RWPE1 (cell line): Measurements from ENCODE around the gene PDE7B.

Source experiments
- CTCF ChIA-PET: fragments of 350-600 bp; sonication (Branson Sonifier 250); formaldehyde crosslinking; extraction: SDS; loops from one replicate; lab custom pipeline; 2021; lab: Yijun Ruan, JAX
- POLR2A ChIA-PET: fragments of 400-600 bp; formaldehyde crosslinking; extraction: SDS; loops from one replicate; lab custom pipeline; 2020; ENCODE audit warnings: antibody characterized with exemption; ENCODE audit not compliant: low non-redundant PET; lab: Yijun Ruan, JAX
- DNase-seq: peaks from one replicate; pipeline ENCODE4 v3.0.0; 2012; ENCODE audit warnings: low spot score
- H3K27ac ChIP-seq: fragments of 450-650 bp; 2 replicates; pipeline ENCODE4 v1.5.1; 2017
- CTCF ChIP-seq: fragments of 450-650 bp; conservative IDR thresholded peaks from 2 replicates; pipeline ENCODE4 v1.5.1; 2017; ENCODE audit warnings: low read depth, mild to moderate bottlenecking

Gene PDE7B

GRCh38 chr6:136061701-136062100 lies 210.2 kb downstream of the PDE7B start:
- ChIA-PET POLR2A (no interaction called here), CTCF (no interaction called here)
- DNase-seq: no peak
- H3K27ac ChIP-seq: no peak overlapping the region
- no peak for TF ChIP-seq CTCF

GRCh38 chr6:136063096-136063495 lies 211.6 kb downstream of the PDE7B start:
- DNase-seq: no peak
- CTCF ChIA-PET: no interaction called here
- no peak overlapping the region for H3K27ac ChIP-seq
- POLR2A ChIA-PET: no interaction called here
- TF ChIP-seq CTCF: no peak

GRCh38 chr6:136066005-136066404 lies 214.5 kb downstream of the PDE7B start:
- TF ChIP-seq CTCF: no peak
- DNase-seq: peak; percentile 45
- ChIA-PET POLR2A (no interaction called here), CTCF (no interaction called here)
- no peak overlapping the region for H3K27ac ChIP-seq

GRCh38 chr6:136067731-136068341 lies 216.3 kb downstream of the PDE7B start:
- peak overlapping the region; percentile 49; the same call in 1 of the 2 replicates for H3K27ac ChIP-seq
- peak; percentile 72 for DNase-seq
- CTCF ChIA-PET: no interaction called here
- TF ChIP-seq CTCF: no peak
- POLR2A ChIA-PET: no interaction called here

GRCh38 chr6:136069119-136069518 lies 217.6 kb downstream of the PDE7B start:
- peak; percentile 49 for DNase-seq
- no peak overlapping the region for H3K27ac ChIP-seq
- ChIA-PET POLR2A (no interaction called here), CTCF (no interaction called here)
- no peak for TF ChIP-seq CTCF

GRCh38 chr6:136070815-136071214 lies 219.3 kb downstream of the PDE7B start:
- CTCF ChIA-PET: no interaction called here
- POLR2A ChIA-PET: no interaction called here
- no peak overlapping the region for H3K27ac ChIP-seq
- DNase-seq: no peak
- TF ChIP-seq CTCF: no peak
